ENCODE data around the gene POLR3A.

Gene POLR3A

DNA sequence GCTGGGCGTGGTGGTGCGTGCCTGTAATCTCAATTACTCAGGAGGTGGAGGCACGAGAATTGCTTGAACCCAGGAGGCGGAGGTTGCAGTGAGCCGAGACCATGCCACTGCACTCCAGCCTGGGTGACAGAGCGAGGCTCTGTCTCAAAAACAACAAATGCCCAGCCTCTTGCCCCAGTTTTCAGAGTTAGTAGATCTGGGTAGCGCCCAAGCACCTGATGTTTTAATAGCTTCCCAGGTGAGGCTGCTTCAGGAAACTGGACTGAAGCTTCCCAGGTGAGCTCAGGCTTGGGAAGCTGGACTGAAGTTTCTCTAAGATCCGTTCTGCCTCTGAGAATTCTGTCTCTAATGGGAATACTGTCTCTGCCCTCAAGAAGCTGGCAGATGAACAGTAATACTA, 16.5 kb upstream of the POLR3A start:
- DNase-seq: no peak

- no peak for DNase-seq
These were observed 15.9 kb upstream of the POLR3A start for GRCh38 chr10:78045237-78045636.

DNA sequence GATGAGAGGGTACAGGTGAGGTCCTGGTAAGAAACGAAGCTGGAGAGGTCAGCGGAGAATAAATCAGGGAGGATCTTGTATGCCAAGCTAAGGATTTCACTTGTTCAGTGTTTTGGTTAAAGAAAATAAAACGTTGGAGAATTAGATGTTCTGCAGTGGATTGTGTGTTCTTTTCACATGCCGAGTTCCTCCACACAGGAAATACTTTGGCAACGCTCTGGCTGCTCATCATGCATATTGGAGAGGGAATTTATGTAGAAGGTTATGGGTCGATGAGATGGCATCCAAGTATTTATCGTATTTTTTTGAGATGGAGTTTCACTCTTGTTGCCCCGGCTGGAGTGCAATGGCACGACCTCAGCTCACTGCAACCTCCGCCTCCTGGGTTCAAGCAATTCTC, 15.4 kb upstream of the POLR3A start:
- DNase-seq: no peak

GRCh38 chr10:78044179-78044578, 14.9 kb upstream of the POLR3A start:
- DNase-seq: no peak

DNA sequence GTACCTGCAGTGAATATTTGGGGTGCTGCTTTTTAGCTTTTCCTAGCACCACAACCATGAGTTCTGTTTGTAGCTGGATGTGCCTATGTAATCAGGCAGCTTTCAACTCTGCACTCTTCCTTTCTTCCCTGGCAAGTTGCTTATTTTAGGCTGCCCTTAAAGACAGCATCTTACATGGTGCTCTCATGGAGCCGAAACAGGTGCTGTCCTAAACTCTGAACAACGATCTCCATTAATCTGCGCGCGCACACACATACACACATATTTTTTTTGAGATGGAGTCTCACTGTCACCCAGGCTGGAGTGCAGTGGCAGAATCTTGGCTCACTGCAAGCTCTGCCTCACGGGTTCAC, 13.4 kb upstream of the POLR3A start:
- DNase-seq: no peak

DNA sequence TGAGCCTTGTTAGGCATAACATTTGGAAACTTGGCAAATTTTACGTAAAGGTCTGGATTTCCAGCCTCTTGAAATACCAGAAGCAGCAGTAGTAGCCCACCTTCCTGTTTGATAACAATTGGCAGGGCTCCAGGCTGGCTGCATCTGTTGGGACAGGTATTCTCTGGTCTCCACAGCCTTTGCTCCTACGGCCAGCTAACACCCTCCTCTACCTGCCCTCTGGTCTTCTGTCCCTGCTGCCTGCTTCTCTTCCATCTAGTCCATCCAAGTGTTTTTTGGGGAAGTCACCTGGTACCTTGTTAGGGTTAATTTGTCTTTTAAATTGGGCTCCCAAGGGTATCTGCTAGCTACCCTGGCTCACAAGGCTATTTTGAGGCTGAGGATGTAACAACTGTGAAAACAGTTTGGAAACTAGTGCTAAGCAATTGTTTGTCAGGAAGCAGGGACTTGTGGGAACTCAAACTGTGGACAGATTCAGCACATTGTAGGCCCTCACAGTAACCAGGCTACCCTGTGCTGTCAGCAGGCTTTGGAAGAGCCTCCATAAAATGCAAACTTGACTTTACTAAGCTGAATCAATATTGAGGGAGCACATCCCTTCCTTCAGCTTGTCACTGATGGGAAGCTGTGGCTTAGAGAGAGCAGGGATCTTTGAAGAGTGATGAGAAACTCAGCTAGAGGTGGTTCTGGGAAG, 12.9 kb upstream of the POLR3A start:
- DNase-seq: no peak

GRCh38 chr10:78041170-78042057, 12.1 kb upstream of the POLR3A start:
- no peak for DNase-seq

DNA sequence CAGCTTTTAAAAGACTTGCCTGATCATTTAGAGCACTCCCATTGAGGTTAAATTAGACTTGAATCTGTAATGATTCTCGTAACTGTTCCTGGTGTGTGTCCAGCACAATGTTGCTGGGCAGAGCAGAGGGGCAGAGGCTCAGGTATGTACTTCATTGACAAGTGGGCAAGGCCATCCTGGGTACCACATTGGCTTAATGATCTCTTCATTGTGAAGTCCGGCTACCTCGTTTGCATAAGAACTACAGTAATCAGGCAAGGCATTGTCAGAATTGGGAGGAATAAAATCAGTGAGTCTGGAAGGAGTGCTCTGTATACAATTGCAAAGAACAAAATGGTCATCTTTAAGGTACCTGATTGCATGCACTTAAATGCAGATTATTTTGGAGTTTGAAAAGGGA, 10.4 kb upstream of the POLR3A start:
- no peak for DNase-seq

- DNase-seq: no peak
These were observed 9.7 kb upstream of the POLR3A start for GRCh38 chr10:78038791-78039547.

GRCh38 chr10:78038105-78038504, 8.8 kb upstream of the POLR3A start:
- DNase-seq: no peak

DNA sequence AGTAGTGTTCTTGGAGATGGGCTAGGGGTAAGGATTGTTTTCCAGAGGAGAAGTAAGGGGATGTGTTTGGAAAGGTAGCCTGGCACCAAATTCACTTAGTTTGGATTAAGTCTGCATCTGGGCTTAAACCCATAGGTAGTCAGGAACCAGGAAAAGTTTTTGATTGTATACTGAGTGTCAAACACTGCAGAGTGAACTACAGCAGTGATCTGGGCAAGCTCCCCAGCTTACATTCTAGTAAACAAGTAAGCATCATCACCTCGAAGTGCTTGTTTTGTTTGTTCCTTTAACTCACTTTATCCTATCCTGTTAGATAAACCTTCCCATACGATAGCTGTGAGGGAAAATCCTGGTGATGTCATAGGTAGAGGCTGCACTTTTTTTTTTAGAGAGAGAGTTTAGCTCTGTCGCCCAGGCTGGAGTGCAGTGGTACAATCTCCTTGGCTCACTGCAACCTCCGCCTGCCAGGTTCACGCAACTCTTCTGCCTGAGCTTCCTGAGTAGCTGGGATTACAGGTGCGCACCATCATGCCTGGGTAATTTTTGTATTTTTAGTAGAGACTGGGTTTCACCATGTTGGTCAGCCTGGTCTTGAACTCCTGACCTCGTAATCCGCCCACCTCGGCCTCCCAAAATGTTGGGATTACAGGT, 6.7 kb upstream of the POLR3A start:
- DNase-seq: no peak

DNA sequence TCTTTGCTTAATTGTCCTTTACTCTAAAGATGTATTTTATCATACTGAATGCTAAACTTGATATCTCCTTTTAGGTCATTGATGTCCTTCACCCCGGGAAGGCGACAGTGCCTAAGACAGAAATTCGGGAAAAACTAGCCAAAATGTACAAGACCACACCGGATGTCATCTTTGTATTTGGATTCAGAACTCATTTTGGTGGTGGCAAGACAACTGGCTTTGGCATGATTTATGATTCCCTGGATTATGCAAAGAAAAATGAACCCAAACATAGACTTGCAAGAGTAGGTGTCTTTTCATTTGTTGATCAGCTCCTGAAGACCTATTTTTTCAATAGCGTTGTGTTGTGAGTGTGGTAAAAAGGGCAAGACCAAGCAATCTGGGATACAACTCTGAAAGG, 6.1 kb upstream of the POLR3A start:
- DNase-seq: no peak

- no peak for DNase-seq
These were observed 5.7 kb upstream of the POLR3A start for GRCh38 chr10:78035025-78035424.

- DNase-seq: peak; percentile 98
These were observed 4.5 kb upstream of the POLR3A start, which contains the start of gene RPS24 for GRCh38 chr10:78033637-78034470. RPS24 (plus strand) TSS chr10:78033863; CDS start chr10:78033902, 39 bp downstream.

GRCh38 chr10:78033387-78033636, 4.0 kb upstream of the POLR3A start:
- DNase-seq: no peak

GRCh38 chr10:78028438-78029268, 662 bp downstream of the POLR3A start:
- peak; percentile 47 for DNase-seq

DNA sequence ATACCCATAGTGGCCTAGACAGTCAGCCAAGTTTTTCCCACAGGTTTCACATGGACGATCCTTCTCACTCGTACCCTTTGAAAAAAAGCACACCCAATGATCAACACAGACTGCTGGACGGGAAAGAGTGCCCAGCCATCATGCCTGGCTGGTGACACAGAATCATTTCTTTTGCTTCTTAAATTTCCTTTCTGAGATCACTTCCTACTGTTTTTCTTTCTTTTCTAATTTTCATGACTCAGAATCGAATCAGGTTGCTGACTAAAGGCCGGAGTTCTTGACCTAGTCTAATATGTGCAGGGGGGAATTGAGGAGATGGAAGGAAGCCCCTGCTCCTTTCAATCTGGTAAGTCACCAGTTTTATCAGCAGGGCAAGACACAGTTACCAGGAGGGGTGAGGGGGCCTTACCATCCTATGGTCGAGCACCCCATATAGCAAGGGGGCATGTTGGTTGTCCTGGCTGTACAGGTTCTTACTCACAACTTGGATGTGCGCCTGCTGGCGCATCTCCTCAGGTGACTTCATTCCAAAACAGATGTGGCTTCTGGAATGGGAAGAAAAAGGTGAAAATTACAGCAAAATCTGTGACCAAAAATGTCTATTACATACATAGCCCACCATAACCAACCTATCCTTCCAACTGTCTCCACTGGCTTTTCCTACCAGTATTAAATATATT, 3.5 kb downstream of the POLR3A start:
- no peak for DNase-seq

GRCh38 chr10:78023741-78024140, 5.6 kb downstream of the POLR3A start:
- no peak for DNase-seq

GRCh38 chr10:78021201-78021600, 8.1 kb downstream of the POLR3A start:
- DNase-seq: no peak

DNA sequence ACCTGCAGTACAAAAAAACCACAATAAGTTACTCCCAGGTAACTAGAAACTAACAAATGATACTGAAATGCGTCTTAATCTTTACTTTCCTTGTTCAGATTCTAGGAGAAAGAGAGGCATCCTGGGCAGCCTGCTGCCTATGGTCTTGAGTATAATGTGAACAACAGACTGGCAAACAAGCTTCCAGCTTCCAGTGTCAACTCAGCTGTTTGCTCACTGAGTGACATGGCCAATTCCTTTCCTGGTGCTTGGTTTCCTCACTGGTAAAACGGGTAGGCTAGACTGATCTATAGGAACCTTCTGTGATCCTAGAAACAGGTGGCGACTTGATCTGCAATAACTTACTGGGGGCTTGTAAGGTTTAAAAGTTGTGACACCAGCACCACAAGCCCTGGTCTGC, 10.1 kb downstream of the POLR3A start:
- no peak for DNase-seq

DNA sequence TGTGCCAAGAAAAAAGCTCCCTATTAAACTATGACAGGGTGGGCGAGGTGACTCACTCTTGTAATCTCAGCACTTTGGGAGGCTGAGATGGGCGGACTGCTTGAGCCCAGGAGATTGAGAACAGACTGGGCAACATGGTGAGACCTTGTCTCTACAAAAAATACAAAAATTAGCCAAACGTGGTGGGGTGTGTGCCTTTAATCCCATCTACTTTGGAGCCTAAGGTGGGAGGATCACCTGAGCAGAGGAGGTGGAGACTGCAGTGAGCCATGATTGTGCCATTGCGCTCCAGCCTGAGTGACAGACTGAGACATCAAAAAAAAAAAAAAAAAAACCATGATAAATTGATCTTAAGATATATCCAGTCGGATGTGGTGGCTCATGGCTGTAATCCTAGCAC, 11.5 kb downstream of the POLR3A start:
- DNase-seq: no peak
